GM10266 (cell line): ENCODE measurements around the gene REELD1.

Experiments
- DNase-seq: peaks from one replicate; pipeline ENCODE4 v3.0.0; 2012; ENCODE audit errors: extremely low spot score
- CTCF ChIP-seq: IDR thresholded peaks from 2 replicates; pipeline ENCODE4 v1.5.1; 2012; ENCODE audit warnings: mild to moderate bottlenecking, low read depth; ENCODE audit not compliant: control insufficient read depth, insufficient read depth; ENCODE audit errors: missing control alignments

The REELD1 gene

GRCh38 chr4:146214238-146214637 lies at the start of gene REELD1:
REELD1 (plus strand) TSS chr4:146214538; CDS start chr4:146216953, 2,415 bp downstream.
- DNase-seq = no peak
- TF ChIP-seq CTCF = no peak

- DNase-seq = no peak
- no peak for TF ChIP-seq CTCF
Observed at GRCh38 chr4:146165221-146165620, 49.1 kb upstream of the REELD1 start.

GRCh38 chr4:146165840-146166239 lies 48.5 kb upstream of the REELD1 start:
- TF ChIP-seq CTCF = no peak
- no peak for DNase-seq

- DNase-seq = no peak
- TF ChIP-seq CTCF = no peak
Observed at GRCh38 chr4:146170149-146170548, 44.2 kb upstream of the REELD1 start.

GRCh38 chr4:146175541-146176453 lies 38.5 kb upstream of the REELD1 start, which contains the start of gene LSM6:
LSM6 (plus strand) TSS chr4:146175718; CDS start chr4:146182922, 7,204 bp downstream.
- TF ChIP-seq CTCF = peak; percentile 11
- peak; percentile 88 for DNase-seq

- TF ChIP-seq CTCF = no peak
- no peak for DNase-seq
Observed at GRCh38 chr4:146176891-146177290, 37.4 kb upstream of the REELD1 start.

GRCh38 chr4:146178126-146178525 lies 36.2 kb upstream of the REELD1 start:
- TF ChIP-seq CTCF = no peak
- DNase-seq = no peak
